OCI-LY3 (cell line): ENCODE results near the gene COG2.

Experiments
- CTCF ChIP-seq: fragments of 200-600, 300-600 bp; sonication (generic); IDR thresholded peaks from 2 replicates; pipeline ENCODE4 v1.5.1; 2014; ENCODE audit warnings: antibody characterized with exemption, low read length, low read depth
- EZH2phosphoT487 ChIP-seq: fragments of 200-600 bp; shearing (Covaris generic); IDR thresholded peaks from 2 replicates; pipeline ENCODE4 v1.6.1; 2018; ENCODE audit warnings: antibody characterized with exemption, mixed run types, low read depth

- TF ChIP-seq EZH2phosphoT487 (no peak), CTCF (no peak)
Measured at GRCh38 chr1:230706887-230707731, 64.8 kb downstream of the COG2 start.
